Brain microvascular endothelial cell (primary cell): ENCODE results near the gene HIVEP3.

Experiments
- DNase-seq: peaks from one replicate; pipeline ENCODE4 v3.0.0-alpha.2; 2020
- H3K27ac ChIP-seq: fragments of 250-450 bp; sonication (Bioruptor Pico); 2 replicates; pipeline ENCODE4 v1.5.1; 2020; ENCODE audit warnings: mild to moderate bottlenecking, moderate library complexity
- H3K27me3 ChIP-seq: fragments of 250-450 bp; sonication (Bioruptor Pico); replicated peaks from 2 replicates; pipeline ENCODE4 v1.5.1; 2020; ENCODE audit warnings: mild to moderate bottlenecking
- H3K36me3 ChIP-seq: fragments of 250-450 bp; sonication (Bioruptor Pico); replicated peaks from 2 replicates; pipeline ENCODE4 v1.5.1; 2020; ENCODE audit warnings: mild to moderate bottlenecking
- H3K4me3 ChIP-seq: 2 replicates; pipeline ENCODE4 v1.5.1; 2011; ENCODE audit warnings: low read depth, mild to moderate bottlenecking, control low read depth, low read length, moderate library complexity
- in situ Hi-C: cut with HindIII; loops from 2 replicates; pipeline ENCODE4 v1.10.0; 2017; ENCODE audit warnings: low sequenced_read_pairs, low pct_ligation_motif_present
- TF ChIP-seq, protein P1 (sequence below): IDR thresholded peaks from 2 replicates; pipeline ENCODE4 v1.5.1; 2011; ENCODE audit warnings: low read depth, mild to moderate bottlenecking, moderate library complexity, low read length, control low read depth, inconsistent platforms; ENCODE audit errors: missing control alignments

The HIVEP3 gene

DNA sequence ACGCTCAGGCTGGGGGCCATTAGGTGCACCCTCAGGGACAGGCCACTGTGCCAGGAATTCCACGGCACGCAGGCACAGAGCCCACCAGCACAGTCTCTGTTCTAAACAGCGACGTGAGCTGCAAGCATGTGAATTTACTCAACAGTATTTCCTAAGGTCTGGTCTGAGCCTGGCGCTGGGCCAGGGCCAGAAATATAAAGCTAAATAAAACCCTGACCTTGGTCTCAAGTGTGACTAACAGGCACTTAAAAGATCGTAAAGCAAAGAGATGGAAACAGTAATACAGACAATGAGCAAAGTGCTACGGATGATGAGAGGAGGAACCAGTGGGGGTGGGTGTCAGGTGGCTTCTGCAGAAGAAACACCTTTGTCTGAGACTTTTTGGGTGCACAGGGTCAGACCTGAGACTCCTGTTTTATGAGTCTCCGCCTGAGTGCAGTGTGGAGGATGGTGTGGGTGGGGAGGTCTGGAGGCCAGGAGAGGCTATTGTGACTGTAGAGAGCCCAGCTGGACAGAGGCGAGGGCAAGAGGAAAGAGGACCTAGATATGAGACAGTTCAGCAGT lies 380.9 kb downstream of the HIVEP3 start:
- H3K36me3 ChIP-seq, result no peaks in the 10 kb centered on the region
- H3K27me3 ChIP-seq, result no peaks in the 10 kb centered on the region
- TF ChIP-seq, protein P1, sequence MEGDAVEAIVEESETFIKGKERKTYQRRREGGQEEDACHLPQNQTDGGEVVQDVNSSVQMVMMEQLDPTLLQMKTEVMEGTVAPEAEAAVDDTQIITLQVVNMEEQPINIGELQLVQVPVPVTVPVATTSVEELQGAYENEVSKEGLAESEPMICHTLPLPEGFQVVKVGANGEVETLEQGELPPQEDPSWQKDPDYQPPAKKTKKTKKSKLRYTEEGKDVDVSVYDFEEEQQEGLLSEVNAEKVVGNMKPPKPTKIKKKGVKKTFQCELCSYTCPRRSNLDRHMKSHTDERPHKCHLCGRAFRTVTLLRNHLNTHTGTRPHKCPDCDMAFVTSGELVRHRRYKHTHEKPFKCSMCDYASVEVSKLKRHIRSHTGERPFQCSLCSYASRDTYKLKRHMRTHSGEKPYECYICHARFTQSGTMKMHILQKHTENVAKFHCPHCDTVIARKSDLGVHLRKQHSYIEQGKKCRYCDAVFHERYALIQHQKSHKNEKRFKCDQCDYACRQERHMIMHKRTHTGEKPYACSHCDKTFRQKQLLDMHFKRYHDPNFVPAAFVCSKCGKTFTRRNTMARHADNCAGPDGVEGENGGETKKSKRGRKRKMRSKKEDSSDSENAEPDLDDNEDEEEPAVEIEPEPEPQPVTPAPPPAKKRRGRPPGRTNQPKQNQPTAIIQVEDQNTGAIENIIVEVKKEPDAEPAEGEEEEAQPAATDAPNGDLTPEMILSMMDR, result no peak
- no peak overlapping the region for H3K4me3 ChIP-seq
- in situ Hi-C loops, result no loop called here
- peak; percentile 85 for DNase-seq
- no peak overlapping the region for H3K27ac ChIP-seq

DNA sequence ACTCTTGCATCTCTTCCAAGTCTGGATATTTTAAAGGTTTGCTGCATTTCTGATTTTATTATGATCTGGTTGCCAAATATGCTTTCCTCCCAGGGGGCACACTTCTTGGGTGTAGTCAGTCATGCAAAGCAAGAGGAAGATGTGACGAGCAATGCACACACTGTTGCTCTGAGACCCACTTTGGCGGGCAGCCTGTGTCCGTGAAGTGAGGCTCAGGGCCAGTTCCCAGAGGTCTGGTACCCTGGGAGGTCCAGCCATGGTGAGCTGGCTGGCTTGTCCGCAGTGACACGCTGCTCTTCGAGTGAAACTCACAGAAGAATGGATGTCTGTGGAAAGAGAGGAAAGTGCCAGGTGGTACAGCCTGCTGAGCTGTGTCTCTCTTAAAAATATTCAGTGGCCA lies 381.5 kb downstream of the HIVEP3 start:
- peak; percentile 5 for DNase-seq
- Histone ChIP-seq H3K36me3 (no peaks in the 10 kb centered on the region), H3K4me3 (no peak overlapping the region), H3K27me3 (no peaks in the 10 kb centered on the region), H3K27ac (no peak overlapping the region)
- in situ Hi-C loops, result no loop called here
- TF ChIP-seq, protein P1, result peak; percentile 2

DNA sequence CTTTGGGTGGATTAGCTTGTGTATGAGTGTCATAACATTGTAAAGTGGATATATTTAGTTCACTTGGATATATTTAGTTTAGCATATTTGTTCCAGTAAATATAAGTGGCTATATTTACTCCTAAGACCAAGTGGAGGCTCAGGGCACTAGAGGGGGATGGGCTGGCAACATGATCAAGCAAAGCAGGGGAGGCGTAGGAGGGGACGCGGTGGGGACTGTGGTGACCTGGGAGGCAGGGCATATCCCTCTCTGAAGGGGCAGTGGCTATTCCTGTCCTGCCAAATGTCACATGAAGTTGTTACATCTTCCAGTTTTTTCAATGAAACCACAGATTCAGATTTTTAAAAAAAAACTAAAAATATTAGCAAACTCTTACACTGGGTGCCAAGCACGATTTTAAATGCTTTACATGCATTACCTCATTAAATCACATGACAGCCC lies 382.3 kb downstream of the HIVEP3 start:
- in situ Hi-C loops, result no loop called here
- no peak for DNase-seq
- H3K27me3 ChIP-seq, result no peaks in the 10 kb centered on the region
- no peaks in the 10 kb centered on the region for H3K36me3 ChIP-seq
- no peak overlapping the region for H3K4me3 ChIP-seq
- TF ChIP-seq, protein P1, result no peak
- H3K27ac ChIP-seq, result no peak overlapping the region

DNA sequence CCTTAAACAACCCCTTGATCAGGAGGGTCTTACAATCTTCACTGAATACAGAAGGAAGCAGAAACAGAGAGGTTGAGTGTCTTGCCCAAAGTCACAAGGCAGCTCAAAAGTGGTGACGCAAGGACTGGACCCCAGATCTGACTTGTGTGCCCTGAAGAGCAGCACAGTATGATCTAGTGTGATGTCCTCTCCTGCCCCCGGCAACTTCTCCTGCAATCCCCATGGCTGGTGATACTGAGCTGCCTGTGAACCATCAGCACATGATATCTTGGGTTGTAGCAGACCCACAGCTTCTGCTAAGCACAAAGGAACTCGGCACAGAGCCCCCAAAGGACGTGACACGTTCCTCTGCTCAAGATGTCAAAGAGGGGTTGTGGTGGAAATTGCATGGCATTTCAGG lies 383.0 kb downstream of the HIVEP3 start:
- H3K27ac ChIP-seq, result no peak overlapping the region
- no peak for DNase-seq
- in situ Hi-C loops, result no loop called here

DNA sequence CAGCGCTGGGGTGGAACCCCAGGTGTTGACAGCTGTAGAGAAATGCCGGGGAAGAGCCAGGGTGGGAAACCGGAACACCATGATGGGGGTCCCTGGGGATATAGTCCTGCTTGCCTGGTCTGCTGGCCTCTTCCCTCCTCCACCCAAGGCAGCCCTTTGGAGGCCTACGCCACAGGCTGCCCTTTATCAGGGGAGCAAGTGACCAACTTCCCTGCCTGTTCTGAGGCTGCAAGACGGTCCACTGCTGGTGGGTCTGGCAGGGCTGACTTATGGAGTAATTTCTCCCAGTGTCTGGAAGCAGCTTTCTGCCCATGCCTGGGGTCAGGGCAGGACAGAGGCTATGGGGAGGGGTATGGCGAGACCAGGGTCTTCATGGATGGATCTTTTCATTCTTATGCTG lies 383.4 kb downstream of the HIVEP3 start:
- in situ Hi-C loops, result no loop called here
- no peak overlapping the region for H3K4me3 ChIP-seq
- TF ChIP-seq, protein P1, result no peak

More for the DNA sequence above, 383.0 kb downstream of the HIVEP3 start:
- H3K27me3 ChIP-seq, result no peaks in the 10 kb centered on the region
- H3K36me3 ChIP-seq, result no peaks in the 10 kb centered on the region
- TF ChIP-seq, protein P1, result no peak
- no peak overlapping the region for H3K4me3 ChIP-seq

More for the DNA sequence above, 383.4 kb downstream of the HIVEP3 start:
- no peak for DNase-seq
- Histone ChIP-seq H3K36me3 (no peaks in the 10 kb centered on the region), H3K27ac (no peak overlapping the region), H3K27me3 (no peaks in the 10 kb centered on the region)
